GM21526 (cell line): Measurements from ENCODE around the gene GHRHR.

Experiments
- ATAC-seq: cut with Tn5 transposase; IDR thresholded peaks from one replicate; pipeline ENCODE4 v1.9.1; 2021; ENCODE audit warnings: moderate library complexity; ENCODE audit not compliant: unreplicated experiment, low FRiP score

Gene GHRHR

DNA sequence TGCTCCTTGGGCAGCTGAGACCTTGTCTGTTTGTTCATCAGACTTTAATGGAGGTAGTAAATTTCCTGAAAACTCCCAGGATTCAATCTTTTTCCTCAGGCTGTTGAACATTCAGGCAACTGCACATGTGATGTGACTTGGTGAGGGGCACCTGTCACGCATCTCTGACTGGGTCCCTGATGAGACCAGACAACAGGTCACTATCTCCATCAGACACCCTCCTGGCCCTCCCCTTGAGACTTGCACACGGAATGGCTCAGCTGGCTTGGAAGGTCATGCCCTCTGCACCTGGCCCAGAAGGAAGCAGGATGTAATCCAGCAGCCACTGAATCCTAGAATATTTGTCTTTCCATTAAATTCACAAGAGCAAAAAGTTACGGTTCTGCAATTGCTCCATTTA lies 36.2 kb upstream of the GHRHR start:
- ATAC-seq = no peak

DNA sequence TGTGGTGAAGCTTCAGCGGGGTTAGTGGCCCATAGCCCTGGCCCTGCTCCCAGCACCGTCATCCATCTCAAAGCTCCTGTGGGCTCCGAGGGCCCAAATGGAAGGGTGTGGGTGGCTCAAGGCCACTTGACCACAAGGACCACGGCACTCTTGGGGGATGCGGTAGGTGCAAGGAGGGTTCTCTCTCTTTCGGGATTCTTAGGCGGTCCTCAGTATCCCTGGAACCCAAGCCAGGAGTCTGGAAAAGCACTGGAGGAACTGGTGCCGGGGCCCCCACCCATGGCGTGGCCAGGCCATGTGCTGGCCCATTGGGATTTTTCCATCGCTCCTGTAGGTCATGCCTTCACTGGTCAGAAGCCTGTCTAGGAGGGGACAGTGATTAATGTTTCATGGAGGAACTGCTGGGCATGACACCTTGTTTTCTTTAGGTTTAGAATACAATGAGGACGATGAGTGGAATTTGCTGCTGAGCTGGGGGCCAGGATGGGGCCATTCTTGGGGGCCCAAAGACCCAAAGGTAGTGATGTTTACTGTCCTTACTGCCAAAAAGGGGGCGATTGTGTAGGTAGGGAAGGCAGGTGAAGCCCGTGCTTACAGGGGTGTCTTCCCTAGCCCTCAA lies 35.4 kb upstream of the GHRHR start:
- no peak for ATAC-seq

DNA sequence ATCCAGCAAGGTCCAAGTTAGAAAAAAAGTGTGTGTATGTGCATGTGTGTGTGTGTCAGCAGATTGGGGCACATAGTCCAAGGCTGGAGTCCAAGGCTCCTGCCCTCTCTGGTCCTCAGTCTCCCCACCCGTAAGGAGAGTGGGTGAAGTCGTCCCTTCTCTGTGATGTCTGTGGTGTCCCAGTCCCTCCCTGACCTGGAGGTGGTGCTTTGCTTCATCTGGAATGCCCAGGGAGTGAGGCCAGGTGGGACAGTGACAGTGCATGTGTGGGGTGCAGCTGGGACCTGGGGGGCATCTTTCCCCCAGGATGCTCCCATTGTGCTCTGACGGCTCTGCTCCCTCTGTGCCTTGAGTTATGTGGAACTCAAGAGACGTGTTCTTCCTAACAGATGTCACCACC lies 34.1 kb upstream of the GHRHR start:
- no peak for ATAC-seq

DNA sequence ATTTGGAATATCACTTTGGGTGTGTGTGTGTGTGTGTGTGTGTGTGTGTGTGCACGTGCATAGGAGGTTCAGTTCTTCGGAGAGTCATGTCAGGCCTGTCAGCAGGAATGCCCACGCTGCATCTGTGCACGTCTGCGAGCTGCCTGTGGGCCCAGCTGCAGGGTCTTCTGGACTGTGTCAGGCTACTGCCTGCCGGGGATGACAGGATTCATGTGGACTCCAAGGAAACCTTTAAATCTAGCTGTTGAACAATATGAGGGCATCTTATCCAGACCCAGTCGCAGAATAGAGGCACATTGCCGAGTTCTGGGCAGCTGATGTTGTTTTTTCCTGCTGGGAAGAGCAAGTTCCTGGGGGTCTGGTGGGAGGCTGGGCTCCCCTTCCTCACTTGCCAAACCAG lies 33.1 kb upstream of the GHRHR start:
- no peak for ATAC-seq

DNA sequence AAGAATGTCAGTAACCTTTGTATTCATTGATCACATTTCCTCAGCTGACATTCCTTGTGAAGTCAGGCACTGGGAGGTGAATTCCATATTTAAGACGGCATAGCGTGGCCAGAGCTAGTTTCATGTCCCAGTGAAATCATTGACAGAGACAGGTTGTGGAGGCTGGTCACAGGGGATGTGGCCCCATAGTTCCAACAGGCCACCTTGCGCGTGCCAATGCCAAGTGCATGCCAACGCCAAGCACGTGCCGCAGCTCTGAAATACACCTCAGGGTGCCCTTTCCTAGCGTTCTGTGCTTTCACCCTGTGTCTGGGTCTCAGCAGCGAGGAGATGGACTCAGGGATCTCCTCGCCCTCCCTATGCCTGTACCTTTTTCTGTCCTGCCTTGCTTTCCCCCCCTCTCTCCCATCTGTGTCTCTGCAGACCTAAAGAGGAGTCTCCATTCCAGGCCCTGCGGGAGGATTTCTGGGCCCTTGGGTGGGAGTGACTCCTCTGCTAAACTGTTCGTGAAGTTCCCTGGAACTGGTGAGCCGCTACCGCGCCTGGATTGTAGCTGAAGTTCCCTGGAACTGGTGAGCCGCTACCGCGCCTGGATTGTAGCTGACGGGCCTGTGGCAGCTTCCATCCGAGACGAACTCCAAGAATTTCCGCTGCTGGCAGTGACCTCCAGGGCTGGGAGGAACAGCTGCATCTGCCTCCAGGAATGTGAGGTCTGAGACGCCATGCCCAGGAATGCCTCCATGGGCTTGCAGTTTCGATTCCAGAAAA lies 32.4 kb upstream of the GHRHR start:
- ATAC-seq = no peak

DNA sequence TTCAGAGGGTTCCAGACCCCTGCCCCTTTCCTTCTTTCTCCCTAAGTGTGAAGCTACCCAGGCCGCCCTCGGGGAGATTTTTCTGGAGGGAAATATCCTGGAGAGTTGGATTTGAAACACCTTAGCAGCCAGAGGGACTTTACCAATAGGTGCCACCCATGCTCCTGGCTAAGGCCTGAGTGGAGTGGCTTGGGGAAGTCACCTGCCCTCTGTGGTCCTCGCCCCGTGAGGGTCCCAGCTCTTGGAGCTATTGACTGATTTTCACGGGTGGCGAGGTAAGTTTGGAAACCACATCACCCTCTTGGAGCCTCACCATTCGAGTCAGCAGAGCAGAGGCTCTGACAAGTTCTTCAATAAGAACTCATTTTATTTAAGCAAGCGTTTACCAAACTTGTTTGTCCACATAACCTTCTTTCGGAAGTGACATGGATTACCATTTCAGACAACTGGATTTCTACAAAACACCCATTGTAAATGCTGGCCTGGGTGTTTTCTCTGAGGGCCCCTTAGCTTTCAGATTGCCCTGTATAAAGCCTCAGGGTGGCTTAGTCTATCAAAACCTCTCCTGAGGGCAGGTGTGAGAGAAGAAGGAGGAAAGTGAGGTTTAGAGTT lies 31.7 kb upstream of the GHRHR start:
- no peak for ATAC-seq

DNA sequence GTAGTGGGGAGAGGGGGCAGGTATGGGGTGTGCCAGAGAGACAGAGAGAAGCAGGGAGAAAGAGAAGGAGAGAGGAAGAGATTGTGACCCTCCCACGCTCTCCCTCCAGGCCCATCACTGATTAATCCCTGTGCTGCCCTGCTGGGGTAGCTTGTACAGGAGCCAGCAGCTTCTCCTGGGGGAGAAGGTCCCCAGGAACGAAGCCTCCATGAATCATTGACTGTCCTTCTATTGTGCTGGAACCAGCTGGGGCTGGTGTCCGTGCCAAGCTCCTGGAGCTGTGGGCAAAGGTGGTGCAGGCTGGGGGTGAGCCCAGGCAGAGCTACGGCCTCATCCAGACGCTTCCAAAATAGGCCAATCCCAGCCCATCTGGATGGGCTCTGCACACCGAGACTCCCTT lies 31.2 kb upstream of the GHRHR start:
- no peak for ATAC-seq

DNA sequence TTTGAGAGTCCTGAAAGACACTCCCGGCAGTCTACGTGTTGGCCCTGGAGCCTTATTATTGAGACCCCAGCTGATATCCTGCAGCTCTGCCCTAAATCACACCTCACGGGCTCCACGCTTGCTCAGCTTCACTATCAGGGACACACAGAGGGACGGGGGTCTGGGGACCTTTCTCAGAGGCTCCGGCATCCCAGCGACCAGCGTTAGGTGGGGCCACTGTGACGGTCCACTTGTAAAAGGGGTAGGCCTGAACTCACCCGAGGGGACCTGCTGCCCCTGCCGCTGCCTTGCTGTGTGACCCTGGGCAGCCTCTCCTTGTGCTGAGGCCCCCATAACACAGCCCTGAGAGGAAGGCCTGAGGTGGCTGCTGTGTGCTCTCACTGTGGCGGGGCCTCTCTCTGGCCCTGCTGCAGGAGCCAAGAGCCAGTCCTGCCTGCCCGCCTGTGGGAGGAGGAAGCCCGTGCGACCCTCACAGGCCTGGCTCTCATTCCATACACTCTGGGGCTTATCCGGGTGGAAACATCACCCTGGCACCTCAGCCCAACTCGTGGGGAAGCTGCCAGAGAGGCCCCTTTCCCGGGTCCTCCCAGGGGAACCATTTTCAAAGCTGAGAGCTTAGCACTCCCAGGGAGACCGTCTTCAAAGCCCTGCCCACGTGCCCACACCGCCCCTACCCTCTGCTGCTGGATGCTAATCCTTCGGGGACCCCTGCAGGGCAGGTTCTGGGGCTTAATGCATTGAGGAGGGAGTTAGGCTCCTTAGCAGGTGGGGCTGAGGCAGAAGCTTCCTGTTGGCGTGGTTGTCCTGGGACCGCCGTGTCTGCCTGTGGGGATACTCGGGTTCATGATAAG lies 30.4 kb upstream of the GHRHR start:
- ATAC-seq = no peak

DNA sequence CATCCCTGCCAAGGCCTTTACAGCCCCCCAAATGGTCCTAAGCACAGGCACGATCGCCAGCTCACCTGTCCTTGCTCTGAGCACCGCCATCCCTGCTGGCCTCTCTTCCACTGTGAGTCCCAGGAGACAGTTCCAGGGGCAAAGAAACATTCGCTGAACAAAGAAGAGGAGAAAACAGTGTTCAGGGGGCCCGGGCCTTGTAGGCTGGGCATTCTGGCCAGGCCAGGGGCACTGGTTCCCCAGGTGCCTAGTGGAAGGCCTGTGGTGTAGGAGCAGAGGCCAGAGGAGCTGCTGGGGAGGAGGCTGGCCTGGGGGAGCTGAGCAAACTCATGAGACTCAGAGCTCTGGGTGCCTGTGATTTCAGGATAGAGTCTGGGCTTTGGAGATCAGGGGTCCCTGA lies 29.5 kb upstream of the GHRHR start:
- ATAC-seq = no peak

DNA sequence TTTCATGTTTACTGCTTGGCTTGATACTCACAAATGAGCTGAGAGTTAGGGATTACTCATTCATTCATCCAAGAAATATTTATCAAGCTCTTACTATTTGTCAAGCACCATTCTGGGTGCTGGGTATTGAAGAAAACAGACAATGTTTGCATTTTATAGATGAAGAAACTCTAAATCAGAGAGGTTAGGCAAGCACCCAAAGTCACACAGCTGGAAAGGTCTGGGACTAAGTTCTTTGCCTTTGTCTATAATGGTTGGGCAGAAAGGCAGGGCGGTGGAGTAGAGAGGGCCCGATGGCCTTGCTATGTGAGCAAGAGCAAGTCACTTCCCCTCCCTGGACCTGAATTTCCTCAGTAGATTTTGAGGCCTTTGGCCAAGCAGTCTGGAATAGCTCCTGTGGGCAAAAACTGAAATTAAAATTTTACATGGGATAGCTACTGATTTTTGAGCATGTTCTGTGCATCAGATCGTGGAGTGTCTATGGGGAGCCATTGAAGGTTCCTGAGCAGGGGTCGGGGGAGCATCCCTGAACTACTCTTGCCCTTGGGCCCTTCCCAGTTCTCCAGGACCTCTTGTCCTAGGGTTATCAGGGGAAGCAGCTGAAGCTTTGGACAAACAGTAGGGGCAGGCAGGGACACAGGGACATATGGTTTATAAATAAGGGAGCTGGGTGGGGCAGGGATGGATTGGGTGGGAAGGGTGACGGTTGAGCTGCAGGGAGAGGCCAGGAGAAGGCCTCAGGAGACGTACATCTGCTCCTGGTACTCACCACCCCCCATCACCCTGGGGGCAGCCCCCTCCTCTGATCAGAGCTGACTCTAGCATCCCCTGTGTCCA lies 28.8 kb upstream of the GHRHR start:
- no peak for ATAC-seq

DNA sequence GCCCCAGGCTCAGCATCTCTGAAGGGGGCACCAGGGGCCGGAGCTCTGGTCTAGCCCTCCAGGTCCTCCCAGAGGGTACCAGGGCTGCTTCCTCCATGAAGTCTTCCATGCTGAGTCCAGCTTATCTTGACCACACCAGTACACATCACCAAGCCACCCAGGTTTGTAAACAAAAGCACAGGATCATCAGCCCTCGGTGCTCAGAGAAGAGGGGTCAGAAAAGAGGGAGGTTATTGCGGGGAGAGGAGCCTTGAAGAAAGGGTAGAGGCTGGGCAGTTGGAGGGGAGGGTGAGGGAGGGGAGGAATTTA lies 28.2 kb upstream of the GHRHR start:
- no peak for ATAC-seq

DNA sequence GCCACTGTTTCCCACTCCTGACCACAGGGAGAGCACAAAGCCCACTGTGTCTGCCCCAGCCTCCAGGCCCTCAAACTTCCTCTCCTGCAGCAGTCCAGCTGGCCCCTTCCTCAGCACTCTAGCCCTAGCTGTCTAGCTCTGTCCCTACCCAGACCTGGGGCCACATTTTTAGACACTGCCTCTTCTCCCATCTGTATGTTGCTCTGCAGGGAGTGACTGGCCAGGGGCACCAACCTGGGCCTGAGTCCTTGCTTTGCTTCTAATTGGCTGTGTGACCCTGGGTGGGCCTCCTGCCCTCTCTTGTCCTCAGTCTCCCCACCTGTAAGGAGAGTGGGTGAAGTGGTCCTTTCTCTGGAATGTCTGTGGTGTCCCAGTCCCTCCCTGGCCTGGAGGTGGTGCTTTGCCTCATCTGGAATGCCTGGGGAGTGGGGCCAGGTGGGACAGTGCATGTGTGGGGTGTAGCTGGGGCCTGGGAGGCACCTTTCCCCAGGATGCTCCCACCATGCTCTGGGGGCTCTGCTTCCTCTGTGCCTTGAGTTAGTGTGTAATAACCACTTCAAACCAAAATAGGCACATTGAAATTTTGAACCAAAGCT lies 27.0 kb upstream of the GHRHR start:
- no peak for ATAC-seq

DNA sequence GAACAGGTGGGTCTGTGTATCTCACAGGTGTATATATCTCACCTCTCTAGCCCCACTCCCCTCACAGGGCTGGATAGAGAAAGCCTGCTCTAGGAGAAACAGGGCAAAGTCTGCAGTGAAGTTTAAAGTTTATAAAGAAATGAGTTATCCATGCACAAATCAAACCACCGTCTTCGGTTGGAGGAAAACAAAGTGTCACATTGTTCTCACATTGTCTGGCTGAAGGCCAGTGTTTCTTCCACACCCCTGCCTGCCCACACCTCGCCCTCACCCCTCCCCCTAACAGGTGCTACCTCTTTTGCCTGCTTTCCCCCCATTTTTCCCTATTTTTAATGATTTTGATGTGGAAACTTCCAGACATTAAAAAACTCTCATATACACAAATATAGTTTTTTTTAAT lies 26.3 kb upstream of the GHRHR start:
- ATAC-seq = no peak

DNA sequence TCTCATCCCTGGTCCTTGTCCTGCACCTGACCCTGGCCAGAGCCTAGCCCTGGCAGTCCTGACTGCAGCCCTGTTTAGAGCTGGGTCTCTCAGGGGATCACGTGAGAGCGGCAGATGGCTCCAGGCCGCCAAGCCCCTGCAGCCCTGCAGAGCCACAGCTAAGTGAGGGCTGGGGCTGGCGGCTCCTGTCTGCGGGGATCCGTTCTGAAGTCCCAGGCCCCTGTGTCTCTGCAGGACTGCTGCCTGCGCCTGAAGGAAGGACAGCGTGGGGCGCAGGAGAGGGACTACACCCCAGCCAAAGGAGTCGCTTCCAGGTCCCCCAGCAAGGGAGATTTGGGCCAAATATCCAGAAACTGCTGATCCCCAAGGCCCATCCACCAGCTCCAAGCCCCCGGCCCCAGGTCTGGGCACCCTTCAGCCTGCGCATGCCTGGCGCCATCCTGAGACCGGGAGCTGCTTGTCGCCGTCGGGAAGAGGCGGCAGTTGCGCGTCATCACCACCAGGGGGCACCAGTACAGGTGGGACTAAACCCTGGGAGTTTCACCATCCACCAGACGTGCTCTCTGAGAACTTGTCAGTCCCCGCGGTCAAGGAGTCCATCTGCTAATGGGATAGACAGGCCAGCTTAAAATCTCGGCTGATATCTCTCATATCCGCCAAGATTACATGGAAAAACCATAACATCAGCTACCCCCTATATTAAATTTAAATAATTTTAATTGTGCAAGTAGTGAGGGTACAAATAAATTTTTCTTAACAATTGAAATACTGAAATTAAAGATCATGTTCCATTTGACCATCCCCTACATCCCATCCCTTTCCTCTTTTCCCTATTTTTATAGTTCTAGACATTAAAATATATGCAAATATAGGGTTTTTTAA lies 25.1 kb upstream of the GHRHR start:
- peak; percentile 83 for ATAC-seq

DNA sequence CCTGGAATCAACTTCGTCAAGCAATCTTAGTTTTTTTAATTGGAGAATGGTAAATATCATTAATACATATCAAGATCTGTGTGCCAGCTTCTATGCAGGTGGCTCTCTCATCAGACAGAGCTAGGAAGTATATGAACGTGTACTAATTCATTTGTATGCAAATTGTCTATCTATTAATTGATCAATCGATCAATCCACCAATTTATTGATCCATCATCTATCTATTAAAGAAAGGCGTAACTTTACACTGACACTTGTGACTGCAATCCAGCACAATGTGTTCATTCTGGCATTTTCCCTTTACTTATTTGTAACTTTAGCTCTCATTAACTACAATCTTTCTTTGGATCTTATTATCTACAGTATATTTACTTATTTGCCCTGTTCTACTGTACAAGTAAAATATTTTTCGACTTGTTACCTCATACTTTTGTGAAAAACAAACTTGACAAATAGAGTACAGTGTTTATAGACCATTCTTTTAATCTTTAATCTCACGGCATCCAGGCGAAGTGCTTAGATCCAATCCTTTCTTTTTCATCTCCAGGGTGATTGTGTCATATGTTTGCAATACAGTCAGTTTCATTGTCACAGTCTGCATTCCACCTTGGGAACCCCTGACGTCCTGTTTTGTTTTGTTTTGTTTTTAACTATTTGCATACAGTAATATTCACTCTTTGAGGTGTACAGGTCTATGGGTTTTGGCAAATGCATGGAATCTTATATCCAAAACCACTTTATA lies 22.0 kb upstream of the GHRHR start:
- ATAC-seq = no peak

DNA sequence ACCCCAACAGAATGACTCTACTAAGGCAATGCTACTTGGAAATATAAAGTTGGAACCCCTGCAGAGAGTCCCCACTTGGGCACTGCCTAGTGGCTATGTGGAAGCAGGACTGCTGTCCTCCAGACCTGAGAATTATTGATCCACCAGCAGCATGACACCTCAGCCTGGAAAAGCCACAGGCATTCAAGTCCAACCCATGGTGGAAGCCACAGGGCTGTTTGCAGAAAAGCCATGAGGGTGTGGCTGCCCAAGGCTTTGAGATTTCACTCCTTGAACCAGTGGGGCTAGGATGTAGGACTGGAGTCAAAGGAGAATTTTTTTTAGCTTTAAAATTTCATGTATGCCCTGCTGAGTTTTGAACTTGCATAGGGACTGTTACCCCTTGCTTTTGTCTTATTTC lies 13.6 kb upstream of the GHRHR start:
- no peak for ATAC-seq

DNA sequence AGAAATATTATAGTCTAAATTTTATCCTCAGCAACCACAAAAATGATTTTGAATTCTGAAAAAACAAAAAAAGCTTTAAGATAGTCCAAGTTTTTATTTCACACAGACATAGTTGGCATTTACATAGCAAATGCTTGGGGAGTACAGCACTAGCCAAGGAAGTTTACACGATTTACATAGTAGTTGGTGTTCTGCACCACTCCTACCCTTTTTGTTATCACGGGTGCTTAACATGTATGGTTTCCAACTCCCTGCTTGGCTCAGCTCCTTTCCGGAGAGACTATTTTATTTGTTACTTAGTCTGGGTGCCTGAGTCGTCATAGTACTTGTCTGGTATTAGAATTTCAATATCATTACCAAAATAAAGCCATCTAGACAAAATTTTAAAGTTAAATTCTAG lies 8.8 kb upstream of the GHRHR start:
- no peak for ATAC-seq

DNA sequence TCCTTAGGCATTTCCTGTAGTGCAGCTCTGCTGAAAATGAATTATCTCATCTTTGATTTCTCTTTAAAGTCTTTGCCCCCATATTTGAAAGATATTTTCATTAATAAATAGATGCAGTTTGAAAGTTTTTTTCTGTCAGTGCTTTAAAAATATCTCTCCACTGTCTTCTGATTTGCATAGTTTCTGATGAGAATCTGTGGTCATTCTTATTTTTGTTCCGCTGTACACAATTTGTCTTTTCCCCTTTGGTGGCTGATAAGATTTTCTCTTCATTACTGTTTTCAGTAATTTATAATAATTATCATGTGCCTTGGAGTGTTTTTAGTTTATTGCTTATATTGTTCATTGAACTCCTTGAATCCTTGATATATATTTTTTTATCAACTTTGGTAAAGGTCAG lies 7.0 kb upstream of the GHRHR start:
- no peak for ATAC-seq
